ENCODE measurements around the gene MRPS16. TPM values are rescaled to one million over a fixed set of nuclear protein-coding genes. Genes with fewer than 3 reads are reported as not detected.

Gene MRPS16
- total and polyA plus RNA-seq, 7 donors, result 82.2 to 132 (median 128) TPM

- no peak overlapping the region for H3K4me3 ChIP-seq
- intact Hi-C loops (cut with DNase I), result no loop called here
- peaks cover 2 to 90% of the 10 kb centered on the region in 2 donors for H3K36me3 ChIP-seq (ENCODE audit: insufficient read depth in 1 of 2, low read depth in 1 of 2)
- no peak for TF ChIP-seq CTCF (IDR thresholded peaks at IDR 0.05)
- H3K27me3 ChIP-seq (ENCODE audit: insufficient read depth in 3 of 3, low read length in 2 of 3), result no peaks in the 10 kb centered on the region
- H3K4me1 ChIP-seq, result peaks cover 7% of the 10 kb centered on the region
- H3K27ac ChIP-seq, result no peak overlapping the region
- no peaks in the 10 kb centered on the region for H3K9me3 ChIP-seq
- 86 to 91% (median 87%) methylated on average over 7 of the region's 7 CpGs for WGBS, 3 donors
- DNase-seq, result no peak
- no peak for ATAC-seq
Measured at GRCh38 chr10:73234695-73235094, 17.7 kb downstream of the MRPS16 start.

DNA sequence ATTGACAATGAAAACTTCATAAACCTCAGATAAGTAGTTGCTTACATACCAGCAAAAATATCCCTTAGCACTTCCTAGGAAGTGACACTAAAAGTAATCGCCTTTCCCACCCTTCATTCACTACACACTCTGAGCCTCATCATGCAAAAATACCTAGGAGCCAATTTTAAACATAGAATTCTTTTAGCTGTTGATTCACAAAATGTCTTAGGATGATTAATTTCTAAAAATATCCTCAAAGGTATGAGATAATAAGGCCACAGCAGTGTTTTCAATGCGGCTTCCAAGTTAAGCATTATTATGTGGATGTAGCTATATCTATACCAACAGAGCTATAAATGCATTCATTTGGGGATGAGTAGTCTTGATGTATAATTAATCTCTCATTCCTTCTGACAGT is 18.6 kb downstream of the MRPS16 start:
- intact Hi-C loops (cut with DNase I), result no loop called here

GRCh38 chr10:73232887-73233286 is 19.6 kb downstream of the MRPS16 start:
- Histone ChIP-seq H3K4me3 (no peak overlapping the region), H3K27ac (no peak overlapping the region), H3K9me3 (no peaks in the 10 kb centered on the region), H3K4me1 (peaks cover 10% of the 10 kb centered on the region), H3K36me3 (ENCODE audit: insufficient read depth in 1 of 2, low read depth in 1 of 2) (peaks cover 4 to 75% of the 10 kb centered on the region in 2 donors), H3K27me3 (ENCODE audit: insufficient read depth in 3 of 3, low read length in 2 of 3) (no peaks in the 10 kb centered on the region)
- DNase-seq (no peak), ATAC-seq (no peak)
- TF ChIP-seq CTCF (IDR thresholded peaks at IDR 0.05), result no peak
- intact Hi-C loops (cut with DNase I), result no loop called here
- 86 to 91% (median 89%) methylated on average over 8 of the region's 8 CpGs for WGBS, 3 donors

More for the DNA sequence above, 18.6 kb downstream of the MRPS16 start:
- no peak overlapping the region for H3K4me3 ChIP-seq
- peak in 3 of 4 donors; percentile 31 to 80 (median 63) for ATAC-seq
- no peaks in the 10 kb centered on the region for H3K9me3 ChIP-seq
- WGBS, 3 donors, result 81 to 90% (median 87%) methylated on average over 2 of the region's 2 CpGs
- H3K36me3 ChIP-seq (ENCODE audit: insufficient read depth in 1 of 2, low read depth in 1 of 2), result peaks cover 4 to 83% of the 10 kb centered on the region in 2 donors
- peaks cover 10% of the 10 kb centered on the region for H3K4me1 ChIP-seq
- peak overlapping the region; percentile 32 for H3K27ac ChIP-seq
- TF ChIP-seq CTCF (IDR thresholded peaks at IDR 0.05), result no peak
- H3K27me3 ChIP-seq (ENCODE audit: insufficient read depth in 3 of 3, low read length in 2 of 3), result no peaks in the 10 kb centered on the region
- DNase-seq, result no peak

DNA sequence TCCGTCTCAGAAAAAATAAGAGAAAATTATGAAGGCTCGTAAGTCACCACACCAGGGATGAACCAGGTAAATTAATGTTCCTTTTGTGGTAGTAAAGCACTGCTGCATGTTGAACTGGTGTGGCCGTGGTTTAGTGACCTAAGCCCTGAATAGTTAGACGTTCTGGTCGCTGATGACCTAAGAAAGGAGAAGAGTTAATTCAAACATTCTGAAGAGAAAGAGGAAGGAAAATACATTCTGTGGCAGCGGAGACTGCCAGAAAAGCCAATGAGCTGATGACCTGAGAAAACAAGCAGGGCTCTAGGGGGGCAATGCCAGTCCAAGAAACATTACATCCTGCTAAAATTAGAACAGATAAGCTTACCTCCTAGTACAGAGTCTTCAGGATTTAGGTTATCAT is 22.9 kb downstream of the MRPS16 start:
- intact Hi-C loops (cut with DNase I), result no loop called here
- no peak for DNase-seq
- 71 to 84% (median 80%) methylated on average over 6 of the region's 6 CpGs for WGBS, 3 donors
- H3K27ac ChIP-seq, result no peak overlapping the region
- ATAC-seq, result no peak
- H3K4me3 ChIP-seq, result no peak overlapping the region
- peaks cover 10% of the 10 kb centered on the region for H3K4me1 ChIP-seq
- H3K9me3 ChIP-seq, result no peaks in the 10 kb centered on the region
- peaks cover 2 to 49% of the 10 kb centered on the region in 2 donors for H3K36me3 ChIP-seq (ENCODE audit: insufficient read depth in 1 of 2, low read depth in 1 of 2)
- no peaks in the 10 kb centered on the region for H3K27me3 ChIP-seq (ENCODE audit: insufficient read depth in 3 of 3, low read length in 2 of 3)
- TF ChIP-seq CTCF (IDR thresholded peaks at IDR 0.05), result no peak

GRCh38 chr10:73228247-73228646 is 24.2 kb downstream of the MRPS16 start:
- H3K4me1 ChIP-seq, result peaks cover 4% of the 10 kb centered on the region

More at GRCh38 chr10:73228247-73228646, 24.2 kb downstream of the MRPS16 start:
- intact Hi-C loops (cut with DNase I), result no loop called here
- DNase-seq (no peak), ATAC-seq (no peak)
- Histone ChIP-seq H3K27me3 (ENCODE audit: insufficient read depth in 3 of 3, low read length in 2 of 3) (no peaks in the 10 kb centered on the region), H3K27ac (no peak overlapping the region), H3K9me3 (no peaks in the 10 kb centered on the region), H3K4me3 (no peak overlapping the region), H3K36me3 (ENCODE audit: insufficient read depth in 1 of 2, low read depth in 1 of 2) (peaks cover 2 to 36% of the 10 kb centered on the region in 2 donors)
- no peak for TF ChIP-seq CTCF (IDR thresholded peaks at IDR 0.05)
- 90 to 95% (median 95%) methylated on average over 3 of the region's 3 CpGs for WGBS, 3 donors

Data from psoas muscle (tissue), 8 donors.